ENCODE results near the gene NDST1.

The NDST1 gene

DNA sequence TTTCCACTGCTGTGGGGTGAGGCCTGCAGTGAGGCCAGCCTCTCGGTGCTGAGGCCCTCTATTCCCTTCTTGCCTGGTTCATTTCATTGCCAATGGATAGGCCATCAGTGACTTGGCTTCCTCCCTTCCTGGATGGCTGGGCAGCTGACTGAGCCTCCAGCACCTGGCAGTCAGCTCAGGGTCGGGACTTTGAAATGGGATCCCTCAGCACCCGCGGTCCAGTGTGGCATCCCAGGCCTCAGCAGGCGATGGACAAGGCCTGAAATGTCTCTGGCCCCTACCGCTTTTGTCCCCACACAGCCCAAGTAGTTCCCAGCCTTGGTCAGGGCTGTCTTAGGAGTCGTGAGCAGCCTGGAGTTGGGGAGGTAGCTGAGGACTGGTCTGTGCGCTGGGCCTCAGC, 17.2 kb downstream of the NDST1 start:
- no peak for DNase-seq

DNA sequence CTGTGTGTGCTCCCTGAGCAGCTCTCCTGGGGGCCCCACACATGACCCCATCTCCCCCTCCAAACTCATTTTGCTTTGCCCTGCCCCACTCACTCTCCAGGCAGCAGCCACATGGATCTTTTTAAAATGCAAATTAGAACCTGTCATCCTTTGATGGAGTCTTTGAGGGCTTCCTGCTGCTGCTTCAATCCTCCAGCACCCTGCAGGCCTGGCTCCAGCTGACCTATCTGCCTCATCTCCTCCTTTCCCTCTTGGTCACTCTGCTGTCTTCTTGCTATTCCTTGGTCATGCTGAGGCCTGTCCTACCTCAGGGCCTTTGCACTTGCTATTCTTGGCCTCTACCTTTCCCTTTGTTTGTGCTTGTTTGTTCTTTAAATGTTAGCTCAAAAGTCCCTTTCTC, 17.9 kb downstream of the NDST1 start:
- peak; percentile 67 for DNase-seq

DNA sequence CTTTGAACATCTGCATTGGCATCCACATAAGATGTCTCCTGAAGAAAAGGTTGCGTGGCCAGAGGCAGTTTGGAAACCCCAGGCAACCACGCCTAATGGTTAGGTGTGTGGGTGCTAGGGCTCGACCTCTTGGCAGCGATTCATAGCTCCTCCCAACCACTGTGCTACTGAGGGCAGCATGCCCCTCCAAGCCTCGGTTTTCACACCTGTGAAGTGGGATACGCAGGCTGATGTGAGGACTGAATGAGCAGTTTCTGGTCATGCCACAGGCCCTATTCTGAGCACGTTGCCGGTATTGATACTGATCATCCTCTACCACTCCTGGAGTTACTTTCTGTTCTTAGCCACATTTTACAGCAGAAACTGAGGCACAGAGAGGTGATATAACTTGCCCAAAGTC, 19.1 kb downstream of the NDST1 start:
- no peak for DNase-seq

DNA sequence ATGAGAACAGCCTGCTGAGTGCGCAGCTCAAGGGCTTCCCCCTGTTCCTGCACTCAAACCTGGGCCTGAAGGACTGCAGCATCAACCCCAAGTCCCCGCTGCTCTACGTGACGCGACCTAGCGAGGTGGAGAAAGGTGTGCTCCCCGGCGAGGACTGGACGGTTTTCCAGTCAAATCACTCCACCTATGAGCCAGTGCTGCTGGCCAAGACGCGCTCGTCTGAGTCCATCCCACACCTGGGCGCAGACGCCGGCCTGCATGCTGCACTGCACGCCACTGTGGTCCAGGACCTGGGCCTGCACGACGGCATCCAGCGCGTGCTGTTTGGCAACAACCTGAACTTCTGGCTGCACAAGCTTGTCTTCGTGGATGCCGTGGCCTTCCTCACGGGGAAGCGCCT, 19.9 kb downstream of the NDST1 start:
- DNase-seq, result no peak

DNA sequence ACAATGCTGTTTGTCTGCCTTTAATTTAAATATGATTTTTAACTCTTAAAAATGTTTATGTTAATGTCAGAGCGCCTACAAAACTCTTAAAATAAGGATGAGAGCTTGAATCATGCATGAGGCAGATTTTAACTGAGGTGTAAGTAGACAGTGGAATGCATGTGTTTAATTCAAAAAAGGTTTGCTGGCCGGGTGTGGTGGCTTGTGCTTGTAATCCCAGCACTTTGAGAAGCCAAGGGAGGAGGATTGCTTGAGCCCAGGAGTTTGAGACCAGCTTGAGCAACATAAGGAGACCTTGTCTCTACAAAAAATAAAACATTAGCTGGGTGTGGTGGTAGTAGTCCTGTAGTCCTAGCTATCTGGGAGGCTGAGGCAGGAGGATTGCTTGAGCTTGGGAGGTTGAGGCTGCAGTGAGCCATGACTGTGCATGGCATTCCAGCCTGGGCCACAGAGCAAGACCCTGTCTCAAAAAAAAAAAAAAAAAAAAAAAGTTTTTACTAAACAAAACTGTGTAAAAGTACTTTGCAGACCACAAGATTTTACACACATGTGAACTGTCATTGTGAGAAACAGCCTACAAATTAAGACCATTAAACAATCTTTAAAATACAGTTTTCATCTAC, 21.1 kb downstream of the NDST1 start:
- no peak for DNase-seq

DNA sequence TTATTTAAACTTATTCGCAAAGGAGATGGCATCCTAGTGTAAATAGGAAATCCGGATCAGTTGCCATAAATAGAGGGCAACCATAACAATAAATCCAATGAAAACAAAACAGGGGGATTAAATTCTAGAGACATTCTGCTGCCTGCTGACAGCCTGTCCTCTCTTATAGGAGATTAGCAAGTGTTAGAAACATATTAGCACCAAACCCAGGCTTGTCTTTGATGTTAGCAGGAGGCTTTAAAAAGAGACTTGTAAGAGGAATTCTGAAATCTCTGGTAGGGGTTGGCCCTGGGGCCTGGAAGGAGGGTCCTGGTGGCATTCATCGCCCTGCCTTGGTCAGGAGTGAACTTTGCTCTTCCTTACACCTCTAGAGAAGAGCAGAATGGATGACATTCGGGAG, 21.6 kb downstream of the NDST1 start:
- no peak for DNase-seq

DNA sequence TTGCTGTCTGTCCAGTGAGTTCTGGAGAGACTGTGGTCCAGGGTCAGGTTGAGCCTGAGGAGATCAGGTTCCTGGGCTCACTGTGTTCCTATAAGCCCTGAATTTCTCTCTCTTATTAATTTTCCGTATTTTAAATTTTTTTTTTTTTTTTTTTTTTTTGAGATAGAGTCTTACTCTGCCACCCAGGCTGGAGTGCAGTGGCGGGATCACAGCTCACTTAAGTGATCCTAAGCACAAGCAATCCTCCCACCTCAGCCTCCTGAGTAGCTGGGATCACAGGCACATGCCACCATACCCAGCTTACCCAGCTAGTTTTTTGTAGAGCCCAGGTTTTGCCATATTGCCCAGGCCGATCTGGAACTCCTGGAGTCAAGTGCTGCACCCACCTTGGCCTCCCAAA, 22.5 kb downstream of the NDST1 start:
- no peak for DNase-seq

DNA sequence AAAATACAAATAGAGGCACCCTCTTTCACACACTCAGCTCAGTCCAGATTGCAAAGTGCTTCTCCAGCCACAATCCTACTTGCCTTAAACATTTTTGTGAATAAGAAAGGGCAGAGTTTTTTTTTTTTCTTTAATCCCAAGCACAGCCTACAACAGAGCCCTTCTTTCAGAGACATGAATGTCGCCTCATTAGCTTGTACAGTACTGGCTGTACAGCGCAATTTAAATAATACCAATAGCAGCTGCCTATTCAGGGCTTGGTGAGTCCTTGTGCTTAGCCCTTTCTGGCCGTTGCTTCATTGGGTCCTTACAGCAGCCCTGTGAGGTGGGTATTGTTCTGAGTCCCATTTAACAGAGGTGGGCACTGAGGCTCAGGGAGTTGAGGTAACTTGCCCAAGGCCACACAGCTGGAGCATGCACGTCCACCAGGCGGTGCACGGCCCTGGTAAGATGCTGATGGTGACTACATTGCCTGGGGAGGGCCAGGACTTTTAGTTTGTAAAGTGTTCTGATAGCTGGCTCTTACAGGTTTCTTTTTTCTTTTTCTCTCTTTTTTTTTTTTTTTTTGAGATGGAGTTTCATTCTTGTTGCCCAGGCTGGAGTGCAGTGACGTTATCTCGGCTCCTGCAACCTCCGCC, 23.1 kb downstream of the NDST1 start:
- DNase-seq, result no peak

DNA sequence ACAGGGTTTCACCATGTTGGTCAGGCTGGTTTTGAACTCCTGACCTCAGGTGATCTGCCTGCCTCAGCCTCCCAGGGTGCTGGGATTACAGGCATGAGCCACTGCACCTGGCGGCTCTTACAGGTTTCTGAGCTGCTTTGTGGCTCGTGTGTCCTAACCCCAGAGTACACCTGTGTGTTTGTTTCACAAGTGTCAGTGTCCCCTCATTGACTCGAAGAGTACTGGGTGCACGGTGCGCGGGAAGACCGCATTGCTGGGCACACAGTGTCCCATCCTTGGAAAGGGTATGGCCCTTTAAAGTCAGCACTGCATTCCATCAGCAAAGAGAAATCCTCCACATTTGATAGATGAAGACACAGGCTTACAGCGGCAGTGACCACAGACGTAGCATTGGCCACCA, 23.8 kb downstream of the NDST1 start:
- DNase-seq, result no peak

DNA sequence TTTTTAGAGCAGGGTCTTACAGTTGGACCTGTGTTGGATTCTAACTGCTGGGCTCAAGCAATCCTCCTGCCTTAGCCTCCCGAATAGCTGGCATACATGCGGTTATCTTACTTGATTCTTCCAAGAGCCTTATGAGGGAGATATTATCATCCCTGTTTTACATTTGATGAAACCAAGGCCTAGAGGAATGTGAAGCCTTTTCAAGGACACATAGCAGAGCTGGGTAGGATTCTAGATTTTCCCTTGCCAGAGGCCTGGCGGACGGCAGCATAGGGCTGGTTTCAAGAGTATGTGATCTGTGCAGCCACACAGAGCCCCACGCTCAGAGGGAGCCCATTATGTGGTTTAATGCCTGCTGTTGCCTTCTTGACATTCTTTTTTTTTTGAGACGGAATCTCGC, 24.2 kb downstream of the NDST1 start:
- DNase-seq, result no peak

DNA sequence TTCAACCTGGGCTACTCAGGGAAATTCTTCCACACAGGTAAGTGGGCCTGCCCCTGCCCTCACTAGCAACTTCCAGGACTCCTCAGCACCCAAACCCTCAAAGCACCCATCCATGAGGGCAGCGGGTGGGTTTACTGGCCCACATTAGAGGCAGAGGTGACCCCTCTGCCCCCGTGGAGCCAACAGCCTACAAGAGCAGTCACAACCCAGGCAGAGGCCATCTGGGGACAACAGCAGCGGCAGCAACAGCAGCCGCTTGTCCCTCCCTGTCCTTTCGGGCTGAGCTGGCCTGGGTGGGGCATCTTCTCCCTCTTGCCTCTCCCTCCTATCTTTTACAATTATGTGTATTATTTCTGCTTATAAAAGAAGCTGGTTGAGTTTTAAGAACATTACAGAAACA, 25.1 kb downstream of the NDST1 start:
- DNase-seq, result no peak

DNA sequence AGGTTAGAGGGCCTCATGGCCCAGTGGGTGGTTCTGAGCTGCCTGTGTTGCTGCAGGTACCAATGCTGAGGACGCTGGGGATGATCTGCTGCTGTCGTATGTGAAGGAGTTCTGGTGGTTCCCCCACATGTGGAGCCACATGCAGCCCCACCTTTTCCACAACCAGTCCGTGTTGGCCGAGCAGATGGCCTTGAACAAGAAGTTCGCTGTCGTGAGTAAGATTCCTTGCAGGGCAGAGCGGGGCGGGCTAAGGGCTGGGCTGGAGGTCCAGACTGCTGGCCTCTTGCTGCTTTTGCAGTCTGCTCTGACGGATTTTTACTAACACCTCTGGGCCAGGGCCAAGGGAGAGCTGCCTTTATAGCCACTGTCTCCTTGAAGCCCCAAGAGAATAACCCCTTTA, 26.9 kb downstream of the NDST1 start:
- no peak for DNase-seq

DNA sequence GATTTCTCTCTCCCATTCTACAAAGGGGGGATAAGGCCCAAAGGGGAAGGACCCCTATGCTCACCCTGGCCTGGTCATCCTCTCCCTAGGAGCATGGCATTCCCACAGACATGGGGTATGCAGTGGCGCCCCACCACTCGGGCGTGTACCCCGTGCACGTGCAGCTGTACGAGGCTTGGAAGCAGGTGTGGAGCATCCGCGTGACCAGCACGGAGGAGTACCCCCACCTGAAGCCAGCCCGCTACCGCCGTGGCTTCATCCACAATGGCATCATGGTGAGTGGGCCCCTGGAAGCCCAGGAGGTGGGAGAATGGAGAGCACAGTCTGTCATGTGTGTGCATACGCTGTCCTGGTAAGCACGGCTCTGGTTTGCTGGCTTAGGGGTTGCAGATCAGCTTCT, 27.7 kb downstream of the NDST1 start:
- DNase-seq, result no peak

DNA sequence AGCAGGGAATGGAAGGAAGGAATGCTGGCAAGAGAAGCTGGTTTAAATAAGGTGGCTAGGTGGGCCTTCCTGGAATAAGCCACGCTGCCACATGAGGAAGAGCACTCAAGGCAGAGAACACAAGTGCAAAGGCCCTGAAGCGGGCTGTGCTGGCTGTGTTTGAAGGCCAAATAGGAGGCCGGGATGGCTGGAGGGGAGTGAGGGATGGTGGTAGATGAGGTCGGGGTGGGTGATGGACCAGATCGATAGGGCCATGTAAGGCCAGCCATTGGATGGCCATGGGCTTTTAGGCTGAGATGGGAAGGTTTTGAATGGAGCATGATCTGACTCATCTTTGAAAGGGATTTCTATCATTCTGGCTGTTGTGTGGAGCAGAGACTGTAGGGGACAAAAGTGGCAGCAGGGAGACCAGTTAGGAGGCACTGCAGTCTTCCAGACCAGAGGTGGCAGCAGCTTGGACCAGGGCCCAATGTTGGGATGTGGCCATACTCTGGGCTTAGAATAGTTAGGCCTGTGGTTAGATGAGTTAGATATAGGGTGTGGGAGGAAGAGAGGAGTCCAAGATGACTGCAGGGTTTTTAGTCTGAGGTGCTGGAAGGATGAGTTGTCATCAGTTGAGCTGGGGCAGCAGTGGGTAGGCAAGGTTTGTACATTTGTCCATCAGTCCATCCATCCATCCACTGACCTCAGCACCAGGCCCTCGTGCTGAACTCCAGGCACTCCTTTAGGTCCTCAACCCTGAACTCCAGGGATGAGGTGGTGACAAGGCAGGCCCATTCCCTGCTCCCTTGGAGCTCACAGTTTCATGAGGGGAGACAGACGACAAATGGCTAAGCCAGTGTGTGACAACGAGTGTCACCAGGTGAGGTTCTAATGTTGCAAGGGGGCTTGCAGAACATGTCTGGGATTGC, 30.3 kb downstream of the NDST1 start:
- no peak for DNase-seq

DNA sequence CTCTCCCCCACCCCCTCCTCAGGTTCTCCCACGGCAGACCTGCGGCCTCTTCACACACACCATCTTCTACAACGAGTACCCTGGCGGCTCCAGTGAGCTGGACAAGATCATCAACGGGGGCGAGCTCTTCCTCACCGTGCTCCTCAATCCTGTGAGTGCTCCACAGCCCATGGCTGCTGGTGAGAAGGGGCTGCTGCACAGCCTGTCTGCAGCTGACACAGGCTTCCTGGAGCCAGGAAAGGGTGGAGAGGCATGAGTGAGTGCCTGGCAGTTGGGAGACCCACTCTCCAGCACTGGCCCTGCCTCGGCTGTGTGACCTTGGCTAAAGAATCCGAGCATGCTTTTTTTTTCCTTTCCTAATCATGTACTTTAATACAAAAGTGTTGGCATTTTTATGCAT, 31.3 kb downstream of the NDST1 start:
- DNase-seq, result no peak

DNA sequence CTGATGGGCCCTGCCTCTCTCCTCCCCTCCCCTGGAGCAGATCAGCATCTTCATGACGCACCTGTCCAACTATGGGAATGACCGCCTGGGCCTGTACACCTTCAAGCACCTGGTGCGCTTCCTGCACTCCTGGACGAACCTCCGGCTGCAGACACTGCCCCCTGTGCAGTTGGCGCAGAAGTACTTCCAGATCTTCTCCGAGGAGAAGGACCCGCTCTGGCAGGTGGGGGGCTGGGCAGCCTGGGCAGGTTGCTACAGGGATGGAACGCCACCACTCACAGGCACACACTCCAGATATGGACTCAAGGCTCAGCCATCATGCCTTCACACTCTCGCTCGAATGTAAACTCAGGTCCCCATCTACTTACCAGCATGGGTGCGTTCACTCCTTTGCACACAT, 32.1 kb downstream of the NDST1 start:
- no peak for DNase-seq

DNA sequence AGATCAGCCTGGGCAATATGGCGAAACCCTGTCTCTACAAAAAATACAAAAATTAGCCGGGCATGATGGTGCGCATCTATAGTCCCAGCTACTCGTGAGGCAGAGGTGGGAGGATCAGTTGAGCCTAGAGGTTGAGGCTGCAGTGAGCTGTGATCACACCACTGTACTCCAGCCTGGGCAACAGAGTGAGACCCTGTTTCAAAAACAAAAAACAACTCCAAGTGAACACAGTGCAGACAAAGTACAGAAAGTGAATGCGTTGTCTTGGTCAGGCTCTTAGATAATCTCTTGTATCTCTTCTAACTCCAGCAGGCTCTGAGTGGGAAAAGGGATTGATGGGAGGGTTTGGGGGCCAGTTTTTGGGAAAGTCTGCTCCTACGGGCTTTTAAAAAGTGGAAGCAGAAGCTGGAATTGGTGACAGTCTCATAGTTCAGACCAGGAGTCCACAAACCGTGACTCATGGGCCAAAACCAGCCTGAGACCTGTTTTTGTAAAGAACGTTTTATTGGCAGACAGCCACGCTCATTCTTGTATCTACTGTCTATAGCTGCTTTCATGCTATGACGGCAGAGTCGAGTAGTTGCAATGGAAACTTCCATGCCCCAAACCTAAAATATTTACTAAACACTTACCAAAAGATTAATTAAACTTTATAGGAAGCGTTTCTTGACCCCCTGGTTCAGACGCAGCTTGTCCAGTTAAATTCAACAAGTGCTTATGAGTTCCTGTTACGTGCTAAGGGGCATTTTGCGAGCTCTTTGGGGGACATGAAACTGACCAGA, 32.9 kb downstream of the NDST1 start:
- no peak for DNase-seq

DNA sequence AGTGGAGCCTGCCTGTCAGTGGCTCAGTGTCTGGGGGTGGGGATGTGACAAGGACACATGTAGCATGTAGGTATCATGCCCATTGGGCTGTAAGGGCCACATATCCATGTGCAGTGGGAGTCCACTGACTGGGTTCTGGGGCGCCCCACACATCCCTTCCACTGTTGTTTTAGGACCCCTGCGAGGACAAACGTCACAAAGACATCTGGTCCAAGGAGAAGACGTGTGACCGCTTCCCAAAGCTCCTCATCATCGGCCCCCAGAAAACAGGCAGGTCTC, 33.4 kb downstream of the NDST1 start:
- no peak for DNase-seq

DNA sequence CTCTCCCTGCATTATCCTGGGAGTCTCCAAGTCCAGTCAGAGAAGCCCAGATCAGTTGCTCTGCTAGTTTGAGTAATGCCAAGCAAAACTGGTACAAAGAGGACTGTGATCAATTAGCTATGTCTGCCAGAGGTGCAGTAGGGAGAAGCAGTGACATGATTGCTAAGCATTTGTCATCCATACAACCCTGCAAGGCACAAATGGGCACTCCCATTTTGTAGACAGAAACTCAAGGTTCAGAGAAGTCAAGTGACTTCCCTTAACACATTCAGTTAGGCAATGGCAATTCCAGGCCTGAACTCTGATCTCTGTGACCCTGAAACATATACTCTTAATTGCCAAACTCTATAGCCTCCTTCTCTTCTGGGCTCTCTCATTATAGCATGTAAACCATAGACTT, 34.0 kb downstream of the NDST1 start:
- no peak for DNase-seq

DNA sequence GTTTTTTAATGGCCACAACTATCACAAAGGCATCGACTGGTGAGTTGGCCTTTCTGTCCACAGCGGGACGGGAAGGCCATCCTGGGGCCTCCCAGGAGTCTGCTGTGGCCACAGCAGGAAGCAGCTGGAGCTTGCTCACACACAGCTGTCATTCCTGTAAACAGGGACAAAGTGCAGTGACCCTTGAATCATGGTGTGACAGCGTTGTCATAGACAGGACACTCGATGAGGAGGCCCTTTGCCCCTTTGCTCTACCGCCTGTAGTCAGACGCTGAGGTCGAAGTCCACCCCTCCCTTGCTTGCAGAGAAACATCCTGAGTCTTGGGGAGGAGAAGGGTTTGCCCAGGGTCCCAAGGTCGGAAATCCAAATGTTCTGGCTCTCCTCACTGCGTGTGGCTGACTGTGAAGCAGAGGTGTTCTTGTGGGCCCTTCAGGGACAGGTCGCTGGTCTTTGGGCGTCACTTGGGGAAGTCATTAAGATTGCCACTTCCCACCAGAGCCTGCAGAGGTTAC, 35.1 kb downstream of the NDST1 start:
- DNase-seq, result no peak

DNA sequence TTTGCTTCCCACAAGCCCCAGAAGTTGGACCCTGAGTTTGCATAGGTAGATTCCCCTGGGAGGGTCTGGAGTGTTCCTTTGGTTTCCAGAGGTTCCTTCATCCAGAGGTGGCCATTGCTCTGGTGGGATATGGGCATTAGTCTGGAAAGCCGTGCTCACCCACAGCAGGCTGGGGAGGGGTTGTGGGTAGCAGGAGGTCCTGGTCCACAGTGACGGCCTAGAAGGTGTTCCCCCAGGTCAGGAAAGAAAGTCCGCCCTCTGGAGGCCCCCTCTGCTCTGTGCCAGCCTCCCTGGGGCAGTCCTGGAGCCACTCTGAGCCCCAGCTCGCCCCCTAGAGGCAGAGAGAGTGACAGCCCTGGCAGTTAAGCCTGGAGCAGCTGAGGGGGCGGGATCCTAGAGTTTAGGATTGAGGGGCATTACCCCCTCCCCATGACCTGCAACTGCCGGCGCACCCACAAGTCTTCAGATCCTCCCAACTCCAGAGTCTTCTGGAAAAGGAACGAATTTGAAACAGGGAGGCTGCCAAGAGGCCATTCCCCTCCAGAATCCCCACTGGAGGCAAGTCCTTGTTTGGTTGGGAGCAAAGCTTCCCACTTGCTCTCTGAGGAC, 36.8 kb downstream of the NDST1 start:
- peak; percentile 84 for DNase-seq

DNA sequence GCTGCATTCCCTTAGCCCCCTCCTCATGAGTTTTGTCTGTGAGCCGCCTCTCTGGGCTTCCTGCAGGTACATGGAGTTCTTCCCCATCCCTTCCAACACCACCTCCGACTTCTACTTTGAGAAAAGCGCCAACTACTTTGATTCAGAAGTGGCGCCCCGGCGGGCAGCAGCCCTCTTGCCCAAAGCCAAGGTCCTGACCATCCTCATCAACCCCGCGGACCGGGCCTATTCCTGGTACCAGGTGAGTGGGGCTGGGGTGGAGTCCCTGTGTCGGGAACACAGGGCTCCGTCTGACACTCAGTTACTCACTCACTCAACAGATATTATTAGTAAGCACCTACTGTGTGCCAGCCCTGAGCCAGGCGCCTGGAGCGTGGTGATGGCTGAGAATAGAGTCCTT, 37.3 kb downstream of the NDST1 start:
- DNase-seq, result no peak

DNA sequence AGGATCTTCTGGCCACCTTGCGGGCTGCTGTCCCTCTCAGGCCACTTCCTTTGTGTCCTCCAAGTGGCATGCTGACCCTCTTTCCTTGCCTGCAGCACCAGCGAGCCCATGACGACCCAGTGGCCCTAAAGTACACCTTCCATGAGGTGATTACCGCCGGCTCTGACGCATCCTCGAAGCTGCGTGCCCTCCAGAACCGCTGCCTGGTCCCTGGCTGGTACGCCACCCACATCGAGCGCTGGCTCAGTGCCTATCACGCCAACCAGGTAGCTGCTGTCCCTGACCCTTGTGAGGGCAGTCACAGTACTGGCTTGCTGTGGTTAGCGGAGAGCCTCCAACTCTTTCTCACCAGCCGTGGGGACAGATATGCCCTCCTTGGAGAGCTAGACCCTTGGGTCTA, 40.2 kb downstream of the NDST1 start:
- no peak for DNase-seq
